GM12872 (cell line): Measurements from ENCODE around the gene DSG1.

Experiments
- TF ChIP-seq, protein P1 (sequence below): IDR thresholded peaks from 3 replicates; pipeline ENCODE4 v1.5.1; 2011; ENCODE audit warnings: low read depth, mild to moderate bottlenecking, low read length, moderate library complexity; ENCODE audit not compliant: insufficient read depth

DSG1 gene

GRCh38 chr18:31317860-31318259 is at the start of gene DSG1:
TSS of gene DSG1 (plus strand) at chr18:31318160. CDS start at chr18:31318301, 141 bp downstream.
- TF ChIP-seq, protein P1, sequence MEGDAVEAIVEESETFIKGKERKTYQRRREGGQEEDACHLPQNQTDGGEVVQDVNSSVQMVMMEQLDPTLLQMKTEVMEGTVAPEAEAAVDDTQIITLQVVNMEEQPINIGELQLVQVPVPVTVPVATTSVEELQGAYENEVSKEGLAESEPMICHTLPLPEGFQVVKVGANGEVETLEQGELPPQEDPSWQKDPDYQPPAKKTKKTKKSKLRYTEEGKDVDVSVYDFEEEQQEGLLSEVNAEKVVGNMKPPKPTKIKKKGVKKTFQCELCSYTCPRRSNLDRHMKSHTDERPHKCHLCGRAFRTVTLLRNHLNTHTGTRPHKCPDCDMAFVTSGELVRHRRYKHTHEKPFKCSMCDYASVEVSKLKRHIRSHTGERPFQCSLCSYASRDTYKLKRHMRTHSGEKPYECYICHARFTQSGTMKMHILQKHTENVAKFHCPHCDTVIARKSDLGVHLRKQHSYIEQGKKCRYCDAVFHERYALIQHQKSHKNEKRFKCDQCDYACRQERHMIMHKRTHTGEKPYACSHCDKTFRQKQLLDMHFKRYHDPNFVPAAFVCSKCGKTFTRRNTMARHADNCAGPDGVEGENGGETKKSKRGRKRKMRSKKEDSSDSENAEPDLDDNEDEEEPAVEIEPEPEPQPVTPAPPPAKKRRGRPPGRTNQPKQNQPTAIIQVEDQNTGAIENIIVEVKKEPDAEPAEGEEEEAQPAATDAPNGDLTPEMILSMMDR, result no peak

DNA sequence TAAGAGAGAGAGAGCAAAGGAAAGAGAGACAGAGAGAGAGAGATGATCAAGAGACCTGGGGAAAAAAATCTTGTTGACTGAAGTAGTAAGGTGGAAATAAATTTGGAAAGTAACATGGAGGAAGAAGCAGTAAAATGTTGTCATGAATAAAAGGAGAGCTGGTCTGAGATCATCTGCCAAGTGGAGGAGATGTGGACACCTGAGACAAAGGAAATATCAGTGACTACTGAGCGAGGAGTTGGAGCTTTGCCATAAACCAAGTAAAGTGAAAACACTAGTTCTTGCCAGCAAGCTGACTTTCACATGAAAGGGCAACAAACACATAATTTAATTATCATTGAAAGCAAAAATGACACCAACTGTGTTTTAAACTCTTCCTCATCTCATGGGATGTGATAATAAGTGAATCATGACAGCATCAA is 49.0 kb upstream of the DSG1 start:
- TF ChIP-seq, protein P1, result no peak

- TF ChIP-seq, protein P1, result no peak
Observed at GRCh38 chr18:31269566-31269965, 48.4 kb upstream of the DSG1 start.

- TF ChIP-seq, protein P1, result no peak
Observed at GRCh38 chr18:31270578-31270977, 47.4 kb upstream of the DSG1 start.

DNA sequence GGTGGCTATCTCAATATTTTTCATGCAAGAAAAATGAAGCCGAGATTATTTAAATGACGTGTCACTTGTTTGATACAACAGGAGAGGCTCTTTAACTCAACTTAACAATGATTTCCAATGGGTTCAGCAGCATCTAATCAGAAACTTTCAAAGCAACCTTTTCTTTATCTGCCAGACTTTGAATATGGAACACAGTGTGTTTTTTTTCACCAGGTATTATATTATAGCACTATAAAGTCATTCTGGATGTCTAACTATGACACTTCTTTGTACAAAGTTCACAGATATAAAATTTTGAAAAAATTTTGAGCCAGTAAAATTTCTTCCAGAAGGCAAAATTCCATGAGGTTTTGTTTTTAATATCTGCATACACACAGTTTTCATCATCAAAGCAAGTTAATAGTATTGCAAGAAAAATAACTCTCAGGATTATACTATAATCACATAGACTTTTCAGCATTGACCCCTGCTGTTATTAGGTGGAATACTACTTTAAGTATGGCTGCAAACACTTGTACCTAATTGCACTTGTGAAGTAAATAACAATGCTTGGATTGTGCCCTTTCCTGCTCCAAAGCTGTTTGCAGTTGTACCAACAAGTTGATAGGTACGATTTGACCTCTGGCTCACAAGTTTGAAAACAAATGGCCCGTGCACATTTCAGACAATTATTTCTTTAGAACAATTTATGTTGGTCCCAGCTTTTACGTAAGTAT is 44.0 kb upstream of the DSG1 start:
- TF ChIP-seq, protein P1, result no peak

DNA sequence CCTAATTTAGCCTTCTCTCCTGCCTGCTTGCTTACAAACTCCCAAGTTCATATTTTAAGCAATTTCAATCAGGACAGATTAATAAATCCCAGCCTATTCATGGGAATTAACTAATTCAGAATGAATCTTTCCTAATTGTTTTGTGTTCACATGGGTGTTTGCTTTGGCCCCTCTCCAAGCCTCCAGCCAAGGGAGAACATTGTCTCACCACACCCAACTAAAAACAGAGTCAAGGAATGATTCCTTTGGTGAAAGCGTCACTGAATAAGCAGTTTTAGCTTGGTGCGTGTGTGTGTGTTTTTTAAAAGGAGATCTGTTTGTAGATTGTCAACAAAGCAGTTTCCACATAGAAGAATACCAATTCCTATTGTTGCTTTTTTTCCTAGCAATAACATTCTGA is 43.0 kb upstream of the DSG1 start:
- TF ChIP-seq, protein P1, result no peak

- TF ChIP-seq, protein P1, result no peak
Observed at GRCh38 chr18:31275722-31276463, 42.1 kb upstream of the DSG1 start.
